HCT116 (cell line): ENCODE data around the gene CDH11. TPM values are rescaled to one million over a fixed set of nuclear protein-coding genes. Genes with fewer than 3 reads are reported as not detected.

Experiments used
- ATAC-seq: fragments of 200-7000 bp; cut with Tn5 transposase; 2 replicates; pipeline ENCODE4 v1.9.1; 2020; ENCODE audit warnings: mild to moderate bottlenecking, moderate library complexity
- BruUV-seq: library from RNA; stranded (reverse); fragments of 400-500 nt; replicated peaks from 2 replicates; lab custom pipeline; 2021; lab: Mats Ljungman, UMichigan
- CTCF ChIA-PET: fragments of 300-600 bp; sonication (Branson Sonifier 250); formaldehyde crosslinking; loops from one replicate; lab custom pipeline; 2021; ENCODE audit warnings: antibody characterized with exemption; lab: Charles Lee
- POLR2A ChIA-PET: fragments of 300-600, 350-600 bp; sonication (Branson Sonifier 250); formaldehyde crosslinking; loops from one replicate; lab custom pipeline; 2021; ENCODE audit warnings: antibody characterized with exemption; lab: Charles Lee
- RAD21 ChIA-PET, 2 experiments: fragments of 300-600 bp; sonication (Branson Sonifier 250); formaldehyde crosslinking; loops; one replicate each; lab custom pipeline; 2023; ENCODE audit warnings: low total read pairs in 2 of 2; ENCODE audit not compliant: uncharacterized antibody in 2 of 2, unreplicated experiment in 2 of 2, low non-redundant PET in 1 of 2; lab: Charles Lee
- DNase-seq: peaks from one replicate; pipeline ENCODE4 v3.0.0-alpha.2; 2010; ENCODE audit warnings: low read depth, low spot score
- H2AFZ ChIP-seq: fragments of 200-600 bp; shearing (Covaris generic), sonication (generic); 2 replicates; pipeline ENCODE4 v1.6.1; 2017; ENCODE audit warnings: low read depth, mixed run types, mixed read lengths, antibody characterized with exemption, low read length; ENCODE audit not compliant: poor library complexity, severe bottlenecking
- H3K27ac ChIP-seq: 2 replicates; pipeline ENCODE4 v1.5.1; 2012; ENCODE audit warnings: low read depth, low read length
- H3K27me3 ChIP-seq: fragments of 200-600 bp; sonication (generic); 2 replicates; pipeline ENCODE4 v1.6.1; 2016; ENCODE audit warnings: mixed run types, low read length, mixed read lengths; ENCODE audit not compliant: insufficient read depth
- H3K36me3 ChIP-seq, 2 experiments: fragments of 200-500 bp in 1 of 2; fragments of 200-600 bp in 1 of 2; sonication (Bioruptor generic) in 1 of 2; sonication (generic) in 1 of 2; 2 replicates each; pipeline versions ENCODE4 v1.5.1 to v1.6.1; 2014 to 2016; ENCODE audit warnings: low read length in 2 of 2, inconsistent platforms in 1 of 2, mixed read lengths in 1 of 2, mixed run types in 1 of 2; ENCODE audit not compliant: insufficient read depth in 2 of 2, control insufficient read depth in 1 of 2
- H3K4me1 ChIP-seq, 2 experiments: fragments of 200-600 bp in 1 of 2; sonication (generic) in 1 of 2; 2 replicates each; pipeline versions ENCODE4 v1.5.1 to v1.6.1; 2012 to 2017; ENCODE audit warnings: low read length in 2 of 2, inconsistent platforms in 1 of 2, mild to moderate bottlenecking in 1 of 2, mixed read lengths in 1 of 2, mixed run types in 1 of 2, moderate library complexity in 1 of 2; ENCODE audit not compliant: insufficient read depth in 2 of 2, control insufficient read depth in 1 of 2
- H3K4me2 ChIP-seq: fragments of 200-600 bp; sonication (generic); 2 replicates; pipeline ENCODE4 v1.6.1; 2017; ENCODE audit warnings: mixed run types, low read length, mixed read lengths
- H3K4me3 ChIP-seq, 2 experiments: fragments of 200-600 bp in 1 of 2; sonication (generic) in 1 of 2; replicated peaks in 1 of 2; 2 replicates each; pipeline ENCODE4 v1.5.1; 2011 to 2016; ENCODE audit warnings: low read length in 2 of 2, control low read depth in 1 of 2, low read depth in 1 of 2, mild to moderate bottlenecking in 1 of 2, mixed read lengths in 1 of 2, mixed run types in 1 of 2
- H3K79me2 ChIP-seq: fragments of 200-600 bp; sonication (generic); 2 replicates; pipeline ENCODE4 v1.6.1; 2017; ENCODE audit warnings: mild to moderate bottlenecking, mixed run types, low read length, moderate library complexity, mixed read lengths; ENCODE audit not compliant: insufficient read depth
- H3K9ac ChIP-seq: fragments of 200-600 bp; sonication (generic); 2 replicates; pipeline ENCODE4 v1.6.1; 2016; ENCODE audit warnings: low read length, mixed read lengths
- H3K9me2 ChIP-seq: fragments of 200-600 bp; sonication (generic), shearing (Covaris generic); 2 replicates; pipeline ENCODE4 v1.6.1; 2017; ENCODE audit warnings: mixed run types, mild to moderate bottlenecking, moderate library complexity; ENCODE audit not compliant: insufficient read depth
- H3K9me3 ChIP-seq, 2 experiments: fragments of 200-500 bp in 1 of 2; fragments of 200-600 bp in 1 of 2; sonication (Bioruptor generic) in 1 of 2; sonication (generic) in 1 of 2; 2 replicates each; pipeline ENCODE4 v1.6.1; 2014 to 2017; ENCODE audit warnings: low read length in 2 of 2, mixed read lengths in 2 of 2, inconsistent platforms in 1 of 2, low read depth in 1 of 2, mild to moderate bottlenecking in 1 of 2, mixed run types in 1 of 2, moderate library complexity in 1 of 2; ENCODE audit not compliant: control insufficient read depth in 1 of 2, insufficient read depth in 1 of 2
- H4K20me1 ChIP-seq: fragments of 200-600 bp; sonication (generic), shearing (Covaris generic); 2 replicates; pipeline ENCODE4 v1.6.1; 2017; ENCODE audit warnings: mixed run types, mild to moderate bottlenecking, moderate library complexity; ENCODE audit not compliant: insufficient read depth
- ATF3 ChIP-seq: IDR thresholded peaks from 2 replicates; pipeline ENCODE4 v1.6.1; 2012
- ELF1 ChIP-seq: IDR thresholded peaks from 2 replicates; pipeline ENCODE4 v1.6.1; 2012; ENCODE audit warnings: low read depth, borderline replicate concordance
- EZH2phosphoT487 ChIP-seq: fragments of 200-600 bp; IDR thresholded peaks from 2 replicates; pipeline ENCODE4 v1.6.1; 2018; ENCODE audit warnings: antibody characterized with exemption, borderline replicate concordance
- FOSL1 ChIP-seq: IDR thresholded peaks from 2 replicates; pipeline ENCODE4 v1.6.1; 2012; ENCODE audit warnings: low read depth
- MAX ChIP-seq: IDR thresholded peaks from 2 replicates; pipeline ENCODE4 v1.6.1; 2012
- REST ChIP-seq: IDR thresholded peaks from 2 replicates; pipeline ENCODE4 v1.6.1; 2012; ENCODE audit warnings: low read depth
- SRF ChIP-seq: IDR thresholded peaks from 2 replicates; pipeline ENCODE4 v1.6.1; 2012; ENCODE audit warnings: low read depth
- TCF7L2 ChIP-seq: IDR thresholded peaks from 2 replicates; pipeline ENCODE4 v1.7.0; 2011; ENCODE audit warnings: borderline replicate concordance, inconsistent platforms; ENCODE audit not compliant: insufficient read depth, insufficient read length; ENCODE audit errors: extremely low read depth
- ZBTB33 ChIP-seq: IDR thresholded peaks from 2 replicates; pipeline ENCODE4 v1.6.1; 2011; ENCODE audit warnings: mild to moderate bottlenecking, low read length, moderate library complexity; ENCODE audit not compliant: insufficient replicate concordance; ENCODE audit errors: extremely low read depth
- ZNF274 ChIP-seq: fragments of 200-500 bp; sonication (Bioruptor generic); IDR thresholded peaks from 2 replicates; pipeline ENCODE4 v1.6.1; 2014; ENCODE audit warnings: mild to moderate bottlenecking, low read depth, low read length, inconsistent platforms
- intact Hi-C: fragments of 100-400 bp; cut with micrococcal nuclease; formaldehyde crosslinking; loops from 2 replicates; pipeline ENCODE4 v1.10.0; 2022
- total RNA-seq: library from RNA; stranded (reverse); gene quantifications from one replicate; pipeline ENCODE4 v1.2.1, GENCODE V29; 2021; ENCODE audit not compliant: unreplicated experiment

CDH11 gene
- total RNA-seq, 1 experiment from 2014 or later: 0.52 TPM

- TF ChIP-seq ZBTB33: no peak
- TF ChIP-seq REST: no peak
- TF ChIP-seq, all 23 proteins: peak for 0
Measured at GRCh38 chr16:64919929-64920607, 201.8 kb downstream of the CDH11 start (continued).

GRCh38 chr16:64919141-64919540, 202.7 kb downstream of the CDH11 start:
- no peaks in the 10 kb centered on the region for H4K20me1 ChIP-seq
- H3K4me1 ChIP-seq: no peaks in the 10 kb centered on the region
- H3K27me3 ChIP-seq: no peaks in the 10 kb centered on the region
- DNase-seq: no peak
- no peak overlapping the region for H2AFZ ChIP-seq
- H3K36me3 ChIP-seq: no peaks in the 10 kb centered on the region
- H3K79me2 ChIP-seq: no peaks in the 10 kb centered on the region
- H3K27ac ChIP-seq: no peak overlapping the region
- no TSS peak for BruUV-seq
- CTCF ChIA-PET: no interaction called here
- POLR2A ChIA-PET: no interaction called here
- H3K4me2 ChIP-seq: no peak overlapping the region
- intact Hi-C loops: no loop called here
- H3K4me3 ChIP-seq: no peak overlapping the region
- ATAC-seq: no peak
- no peak overlapping the region for H3K9ac ChIP-seq
- H3K9me3 ChIP-seq: peaks cover 3 to 20% of the 10 kb centered on the region in 2 experiments; a peak in 2 of 4 replicates
- RAD21 ChIA-PET: no interaction called here
- H3K9me2 ChIP-seq: no peaks in the 10 kb centered on the region
- TF ChIP-seq EZH2phosphoT487: no peak
- no peak for TF ChIP-seq MAX
- no peak for TF ChIP-seq REST
- TF ChIP-seq SRF: no peak
- no peak for TF ChIP-seq ELF1
- TF ChIP-seq TCF7L2: no peak
- TF ChIP-seq FOSL1: no peak
- no peak for TF ChIP-seq ZNF274
- no peak for TF ChIP-seq ZBTB33
- no peak for TF ChIP-seq ATF3
